Activated CD4-positive, alpha-beta memory T cell treated with anti-CD3 and anti-CD28 coated beads, Interleukin-2, amount 10 ng/mL, durations not matched to agents 7 days and 5 days (primary cell): ENCODE data around the gene TP63. TPM values are rescaled to one million over a fixed set of nuclear protein-coding genes. Genes with fewer than 3 reads are reported as not detected.

ENCODE experiments used
- CTCF ChIA-PET: fragments of 350-600 bp; sonication (Branson Sonifier 250); formaldehyde crosslinking; loops from one replicate; lab custom pipeline; 2021; ENCODE audit warnings: antibody characterized with exemption, inconsistent platforms; lab: Charles Lee
- POLR2A ChIA-PET: fragments of 350-600 bp; sonication (Branson Sonifier 250); formaldehyde crosslinking; loops from one replicate; lab custom pipeline; 2021; ENCODE audit warnings: antibody characterized with exemption; lab: Charles Lee
- DNase-seq: peaks from one replicate; pipeline ENCODE4 v3.0.0-alpha.2; 2020
- H3K27ac Mint-ChIP-seq: one replicate; pipeline ENCODE4 v1.8.0; 2021; ENCODE audit warnings: mild to moderate bottlenecking, mixed read lengths
- H3K27me3 Mint-ChIP-seq: one replicate; pipeline ENCODE4 v1.8.0; 2021; ENCODE audit warnings: mixed read lengths
- H3K36me3 Mint-ChIP-seq: one replicate; pipeline ENCODE4 v1.8.0; 2021; ENCODE audit warnings: low read depth, mixed read lengths
- H3K4me1 Mint-ChIP-seq: one replicate; pipeline ENCODE4 v1.8.0; 2021; ENCODE audit warnings: mixed read lengths
- H3K4me3 Mint-ChIP-seq: one replicate; pipeline ENCODE4 v1.8.0; 2021; ENCODE audit warnings: mild to moderate bottlenecking, mixed read lengths
- H3K9me3 Mint-ChIP-seq: one replicate; pipeline ENCODE4 v1.8.0; 2021; ENCODE audit warnings: mixed read lengths
- total RNA-seq, 2 experiments: library from RNA; stranded (reverse); gene quantifications; one replicate each; pipeline ENCODE4 v1.2.3, GENCODE V29; 2021

Gene TP63
- total RNA-seq, 2 experiments from 2014 or later: 1.1 to 1.7 TPM

GRCh38 chr3:189698811-189699210 is 67.6 kb downstream of the TP63 start:
- Mint-ChIP-seq H3K4me1 (no peaks in the 10 kb centered on the region), H3K27me3 (no peaks in the 10 kb centered on the region), H3K36me3 (no peaks in the 10 kb centered on the region), H3K9me3 (no peaks in the 10 kb centered on the region), H3K27ac (no peak overlapping the region), H3K4me3 (no peak overlapping the region)
- DNase-seq: no peak
- ChIA-PET CTCF (interaction anchor here (1.3 kb wide), 1 partner anchor 9 kb away, joined by 3 read pairs; no protein-coding TSS in a partner anchor), POLR2A (no interaction called here)

- Mint-ChIP-seq H3K4me1 (no peaks in the 10 kb centered on the region), H3K27me3 (no peaks in the 10 kb centered on the region), H3K36me3 (no peaks in the 10 kb centered on the region), H3K27ac (no peak overlapping the region), H3K9me3 (no peaks in the 10 kb centered on the region), H3K4me3 (no peak overlapping the region)
- CTCF ChIA-PET: interaction anchor here (1.3 kb wide), 1 partner anchor 10 kb away, joined by 3 read pairs; no protein-coding TSS in a partner anchor
- DNase-seq: no peak
- POLR2A ChIA-PET: no interaction called here
Observed at GRCh38 chr3:189699885-189700284, 68.7 kb downstream of the TP63 start.

- DNase-seq: no peak
- ChIA-PET POLR2A (no interaction called here), CTCF (no interaction called here)
- no peaks in the 10 kb centered on the region for H3K27me3 Mint-ChIP-seq
- no peak overlapping the region for H3K4me3 Mint-ChIP-seq
- H3K4me1 Mint-ChIP-seq: no peaks in the 10 kb centered on the region
- no peak overlapping the region for H3K27ac Mint-ChIP-seq
- H3K9me3 Mint-ChIP-seq: no peaks in the 10 kb centered on the region
- no peaks in the 10 kb centered on the region for H3K36me3 Mint-ChIP-seq
Observed at GRCh38 chr3:189702066-189702646, 71.0 kb downstream of the TP63 start.

- ChIA-PET CTCF (no interaction called here), POLR2A (no interaction called here)
Observed at GRCh38 chr3:189703865-189704264, 72.7 kb downstream of the TP63 start.

GRCh38 chr3:189708375-189708774 is 77.2 kb downstream of the TP63 start:
- POLR2A ChIA-PET: no interaction called here
- CTCF ChIA-PET: no interaction called here
- Mint-ChIP-seq H3K27ac (no peak overlapping the region), H3K4me3 (no peak overlapping the region), H3K9me3 (no peaks in the 10 kb centered on the region), H3K36me3 (no peaks in the 10 kb centered on the region), H3K27me3 (no peaks in the 10 kb centered on the region), H3K4me1 (peaks cover 3% of the 10 kb centered on the region)
- DNase-seq: no peak

More at GRCh38 chr3:189703865-189704264, 72.7 kb downstream of the TP63 start:
- DNase-seq: no peak
- H3K27ac Mint-ChIP-seq: no peak overlapping the region
- no peaks in the 10 kb centered on the region for H3K9me3 Mint-ChIP-seq
- H3K36me3 Mint-ChIP-seq: no peaks in the 10 kb centered on the region
- no peaks in the 10 kb centered on the region for H3K27me3 Mint-ChIP-seq
- no peak overlapping the region for H3K4me3 Mint-ChIP-seq
- H3K4me1 Mint-ChIP-seq: peaks cover 3% of the 10 kb centered on the region

GRCh38 chr3:189710620-189711402 is 79.6 kb downstream of the TP63 start:
- H3K4me1 Mint-ChIP-seq: peaks cover 17% of the 10 kb centered on the region
- no peaks in the 10 kb centered on the region for H3K36me3 Mint-ChIP-seq
- H3K27ac Mint-ChIP-seq: no peak overlapping the region
- H3K9me3 Mint-ChIP-seq: no peaks in the 10 kb centered on the region
- H3K27me3 Mint-ChIP-seq: no peaks in the 10 kb centered on the region
- POLR2A ChIA-PET: no interaction called here
- DNase-seq: no peak
- CTCF ChIA-PET: no interaction called here
- H3K4me3 Mint-ChIP-seq: no peak overlapping the region

- ChIA-PET POLR2A (no interaction called here), CTCF (no interaction called here)
- Mint-ChIP-seq H3K27me3 (no peaks in the 10 kb centered on the region), H3K4me1 (peaks cover 17% of the 10 kb centered on the region), H3K27ac (no peak overlapping the region), H3K36me3 (no peaks in the 10 kb centered on the region), H3K9me3 (no peaks in the 10 kb centered on the region), H3K4me3 (no peak overlapping the region)
- no peak for DNase-seq
Observed at GRCh38 chr3:189712906-189713483, 81.8 kb downstream of the TP63 start.

GRCh38 chr3:189714991-189715961 is 84.1 kb downstream of the TP63 start:
- Mint-ChIP-seq H3K27me3 (no peaks in the 10 kb centered on the region), H3K4me1 (peaks cover 14% of the 10 kb centered on the region), H3K4me3 (no peak overlapping the region), H3K36me3 (no peaks in the 10 kb centered on the region), H3K9me3 (no peaks in the 10 kb centered on the region), H3K27ac (peak overlapping the region; percentile 37)
- DNase-seq: no peak
- CTCF ChIA-PET: no interaction called here
- POLR2A ChIA-PET: no interaction called here

GRCh38 chr3:189718215-189718614 is 87.0 kb downstream of the TP63 start:
- no peak for DNase-seq
- POLR2A ChIA-PET: no interaction called here

GRCh38 chr3:189720736-189721417 is 89.7 kb downstream of the TP63 start:
- Mint-ChIP-seq H3K4me1 (no peaks in the 10 kb centered on the region), H3K27me3 (peaks cover 2% of the 10 kb centered on the region), H3K4me3 (no peak overlapping the region), H3K9me3 (no peaks in the 10 kb centered on the region), H3K36me3 (no peaks in the 10 kb centered on the region), H3K27ac (no peak overlapping the region)
- ChIA-PET CTCF (no interaction called here), POLR2A (no interaction called here)
- DNase-seq: no peak

More at GRCh38 chr3:189718215-189718614, 87.0 kb downstream of the TP63 start:
- CTCF ChIA-PET: no interaction called here
- Mint-ChIP-seq H3K27me3 (no peaks in the 10 kb centered on the region), H3K27ac (no peak overlapping the region), H3K9me3 (no peaks in the 10 kb centered on the region), H3K36me3 (no peaks in the 10 kb centered on the region), H3K4me1 (peaks cover 14% of the 10 kb centered on the region), H3K4me3 (no peak overlapping the region)

- Mint-ChIP-seq H3K9me3 (no peaks in the 10 kb centered on the region), H3K4me3 (no peak overlapping the region), H3K27ac (no peak overlapping the region), H3K27me3 (peaks cover 2% of the 10 kb centered on the region), H3K36me3 (no peaks in the 10 kb centered on the region), H3K4me1 (no peaks in the 10 kb centered on the region)
- ChIA-PET CTCF (no interaction called here), POLR2A (no interaction called here)
- DNase-seq: no peak
Observed at GRCh38 chr3:189721873-189722665, 90.9 kb downstream of the TP63 start.

GRCh38 chr3:189724356-189724755 is 93.2 kb downstream of the TP63 start:
- ChIA-PET POLR2A (no interaction called here), CTCF (interaction anchor here (0.6 kb wide), 1 partner anchor 457 kb away, joined by 3 read pairs; no protein-coding TSS in a partner anchor)
- Mint-ChIP-seq H3K9me3 (no peaks in the 10 kb centered on the region), H3K4me3 (no peak overlapping the region), H3K27ac (no peak overlapping the region), H3K4me1 (no peaks in the 10 kb centered on the region), H3K27me3 (peaks cover 2% of the 10 kb centered on the region), H3K36me3 (no peaks in the 10 kb centered on the region)
- no peak for DNase-seq
